ENCODE measurements around the gene CENPK.
"Not testable (repeated sequence)": the region's sequence is repeated elsewhere in the genome, so short reads cannot be mapped to it uniquely, and the experiment has no call there.

The CENPK gene, protein sequence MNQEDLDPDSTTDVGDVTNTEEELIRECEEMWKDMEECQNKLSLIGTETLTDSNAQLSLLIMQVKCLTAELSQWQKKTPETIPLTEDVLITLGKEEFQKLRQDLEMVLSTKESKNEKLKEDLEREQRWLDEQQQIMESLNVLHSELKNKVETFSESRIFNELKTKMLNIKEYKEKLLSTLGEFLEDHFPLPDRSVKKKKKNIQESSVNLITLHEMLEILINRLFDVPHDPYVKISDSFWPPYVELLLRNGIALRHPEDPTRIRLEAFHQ

DNA sequence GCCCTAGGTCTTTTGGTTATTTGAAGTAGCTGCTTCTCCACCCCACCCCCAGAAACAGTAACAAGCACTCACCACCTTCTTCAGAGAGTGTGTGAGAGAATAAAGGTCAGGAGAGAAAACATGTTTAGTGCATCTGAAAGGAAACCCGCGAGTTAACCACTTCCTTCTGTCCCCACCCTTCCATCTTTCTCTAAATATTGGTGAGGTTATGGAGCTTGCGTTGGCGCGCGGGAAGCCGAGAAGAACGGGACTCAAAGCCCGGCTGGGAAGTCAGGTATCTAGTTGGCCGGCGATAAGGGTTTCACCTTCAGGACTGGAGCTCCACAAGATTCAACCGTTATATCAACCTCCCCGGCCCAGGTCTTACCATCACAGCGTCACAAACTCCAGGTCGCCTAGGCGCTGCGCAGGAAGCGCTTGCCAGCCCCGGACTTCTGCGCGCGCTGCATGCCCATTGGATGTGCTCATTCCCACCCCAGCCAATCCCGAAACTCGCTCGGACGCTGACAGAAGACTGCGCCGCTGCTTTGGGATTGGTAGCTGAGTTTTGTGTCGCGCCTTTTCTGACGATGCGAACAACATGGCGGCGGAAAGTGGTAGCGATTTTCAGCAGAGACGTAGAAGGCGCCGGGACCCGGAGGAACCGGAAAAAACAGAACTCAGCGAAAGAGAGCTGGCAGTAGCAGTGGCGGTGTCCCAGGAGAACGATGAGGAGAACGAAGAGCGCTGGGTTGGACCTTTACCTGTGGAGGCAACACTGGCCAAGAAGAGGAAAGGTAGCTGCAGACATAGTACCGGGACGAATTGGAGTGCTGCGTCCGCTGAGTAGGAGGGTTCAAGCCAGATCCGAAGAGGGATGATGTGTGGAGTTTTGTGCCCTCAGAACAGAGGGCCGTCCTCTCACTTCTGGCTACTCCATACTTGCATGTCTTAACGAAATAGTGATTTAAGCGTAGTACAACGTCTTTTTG lies at the start of gene CENPK, which contains the start of gene PPWD1:
Gene CENPK, minus strand, starts transcription at position 438 of the 971 bp plus-strand sequence. CDS start 8,261 bp downstream, outside the sequence.
Gene PPWD1, plus strand, starts transcription at position 566 of the 971 bp plus-strand sequence. Its CDS starts 15 bp downstream, at position 581.
- peak; percentile 98 for DNase-seq

DNA sequence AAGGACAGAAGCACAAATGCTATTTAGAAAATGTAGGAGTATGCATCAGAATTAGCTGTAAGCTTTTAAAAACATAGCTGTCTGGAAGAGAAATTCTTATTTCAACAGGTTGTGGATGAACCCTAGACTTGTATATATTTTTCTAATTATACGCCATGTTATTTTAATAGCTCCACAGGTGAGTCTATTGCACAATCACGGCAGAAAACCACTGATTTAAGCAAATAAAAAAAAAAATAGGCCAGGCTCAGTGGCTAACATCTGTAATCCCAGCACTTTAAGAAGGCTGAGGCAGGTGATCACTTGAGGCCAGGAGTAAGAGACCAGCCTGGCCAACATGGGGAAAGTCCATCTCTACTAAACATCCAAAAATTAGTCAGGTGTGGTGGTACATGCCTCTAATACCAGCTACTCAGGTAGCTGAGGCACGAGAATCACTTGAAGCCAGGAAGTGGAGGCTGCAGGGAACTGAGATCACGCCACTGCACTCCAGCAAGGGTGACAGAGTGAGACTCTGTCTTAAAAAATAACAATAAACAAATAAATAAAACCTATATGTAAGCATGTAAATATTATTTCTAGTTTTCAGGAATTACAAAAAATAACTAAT lies 49.4 kb upstream of the CENPK start:
- DNase-seq, result no peak

DNA sequence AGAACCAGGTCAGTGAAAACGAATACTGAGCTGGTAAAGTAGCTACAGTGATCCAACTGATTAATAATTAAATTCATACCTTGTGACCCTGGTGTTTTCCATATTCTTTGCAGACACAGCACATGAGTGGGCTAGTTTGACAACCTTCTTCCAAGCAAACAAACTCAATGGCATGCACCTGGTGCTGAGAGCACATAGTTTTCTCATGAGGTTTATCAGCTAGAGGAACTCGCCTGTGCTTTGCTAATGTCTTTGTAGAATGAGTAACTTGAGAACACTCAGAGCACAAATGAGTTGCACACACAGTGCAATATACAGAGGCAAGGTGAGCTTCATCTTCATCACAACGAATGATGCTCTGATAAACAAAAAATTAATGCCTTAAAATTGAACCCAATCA lies 48.6 kb upstream of the CENPK start:
- no peak for DNase-seq

DNA sequence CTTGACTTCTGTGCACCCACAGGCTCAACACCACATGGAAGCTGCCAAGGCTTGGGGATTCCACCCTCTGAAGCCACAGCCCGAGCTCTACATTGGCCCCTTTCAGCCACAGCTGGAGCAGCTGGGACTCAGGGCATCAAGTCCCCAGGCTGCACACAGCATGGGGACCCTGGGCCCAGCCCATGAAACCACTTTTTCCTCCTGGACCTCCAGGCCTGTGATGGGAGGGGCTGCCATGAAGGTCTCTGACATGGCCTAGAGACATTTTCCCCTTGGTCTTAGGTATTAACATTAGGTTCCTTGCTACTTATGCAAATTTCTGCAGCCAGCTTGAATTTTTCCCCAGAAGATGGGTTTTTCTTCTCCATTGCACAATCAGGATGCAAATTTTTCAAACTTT lies 38.8 kb upstream of the CENPK start:
- DNase-seq, result not testable (repeated sequence)

DNA sequence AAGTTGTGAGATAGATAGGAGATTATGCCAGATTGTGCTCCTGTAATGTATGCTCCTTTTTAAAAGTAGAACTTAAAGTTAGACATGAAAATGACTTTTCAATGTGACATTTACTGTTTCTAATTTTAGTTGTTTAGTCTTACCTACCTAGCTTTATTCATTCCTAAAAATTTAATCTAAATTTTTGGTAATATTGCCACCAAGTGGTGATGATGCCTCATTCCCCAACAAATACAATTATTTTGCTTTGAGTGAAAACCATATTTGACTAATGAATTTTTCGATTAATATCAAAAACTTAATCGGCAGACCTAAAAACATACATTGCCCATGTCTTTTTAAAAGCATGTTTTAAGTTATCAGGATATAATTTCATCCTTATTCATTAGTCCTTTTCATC lies 25.7 kb upstream of the CENPK start:
- DNase-seq, result no peak

DNA sequence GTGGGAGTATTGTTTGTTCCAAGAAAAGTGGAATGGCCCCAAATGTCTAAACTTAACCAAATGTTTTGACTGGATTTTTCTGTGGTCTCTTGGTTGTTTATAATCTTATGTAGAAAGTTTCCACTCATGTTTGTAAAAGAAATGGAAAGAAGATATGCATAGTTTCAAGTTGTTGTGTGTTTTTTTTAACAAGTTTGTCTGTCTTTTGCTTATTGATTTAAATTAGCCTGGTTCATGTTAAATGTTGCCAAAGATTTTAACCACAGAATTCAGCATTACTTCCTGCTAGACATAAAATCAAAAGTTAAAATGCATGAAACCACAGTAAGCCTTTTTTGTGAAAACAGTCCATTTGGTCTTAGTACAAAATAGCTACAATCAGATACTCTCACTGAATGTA lies 14.2 kb upstream of the CENPK start:
- no peak for DNase-seq

DNA sequence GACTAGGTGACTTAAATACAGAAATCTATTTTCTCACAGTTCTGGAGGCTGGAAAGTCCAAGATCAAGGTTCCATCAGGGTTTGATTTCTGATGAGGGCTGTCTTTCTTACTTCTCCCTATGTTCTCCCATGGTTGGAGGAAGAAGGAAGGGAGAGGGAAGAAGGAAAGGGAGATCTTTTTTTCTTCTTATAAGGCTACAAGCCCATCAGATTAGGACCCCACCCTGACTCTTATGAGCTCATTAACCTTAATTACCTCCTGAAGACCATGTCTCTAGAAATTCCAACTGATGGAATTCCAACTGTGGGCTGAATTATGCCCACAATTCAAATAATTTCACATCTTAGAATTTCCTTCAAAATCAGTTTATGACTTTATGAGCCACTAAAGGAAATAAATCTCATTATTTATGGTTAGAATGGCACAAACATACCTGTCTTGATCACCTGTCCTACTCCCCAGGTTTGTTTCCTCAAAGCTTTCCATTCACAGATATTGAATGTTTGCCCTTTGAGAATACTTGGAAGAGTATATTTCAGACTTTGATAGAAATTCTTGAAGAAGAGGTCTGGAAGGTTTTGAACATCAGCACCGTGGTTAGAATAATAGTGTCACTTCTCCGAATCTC lies 7.7 kb upstream of the CENPK start:
- DNase-seq, result no peak

DNA sequence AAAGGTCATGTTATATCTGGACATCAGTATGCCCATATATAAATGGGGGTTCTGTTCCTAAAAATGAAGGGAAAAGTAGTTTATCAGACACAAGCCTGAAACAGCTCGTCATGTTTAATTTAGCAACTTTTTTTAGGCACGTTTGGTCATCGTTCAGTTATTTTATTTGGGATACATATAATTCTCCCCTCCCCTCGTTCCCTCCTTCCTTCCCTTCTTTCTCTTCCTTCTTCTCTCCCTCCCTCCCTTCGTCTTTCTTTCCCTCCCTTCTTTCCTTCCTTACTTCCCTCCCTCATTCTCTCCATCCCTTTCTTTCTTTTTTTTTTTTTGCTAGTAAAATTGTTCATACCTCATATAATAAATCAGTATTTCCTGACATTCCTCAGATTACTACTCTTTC lies 3.5 kb upstream of the CENPK start:
- no peak for DNase-seq

DNA sequence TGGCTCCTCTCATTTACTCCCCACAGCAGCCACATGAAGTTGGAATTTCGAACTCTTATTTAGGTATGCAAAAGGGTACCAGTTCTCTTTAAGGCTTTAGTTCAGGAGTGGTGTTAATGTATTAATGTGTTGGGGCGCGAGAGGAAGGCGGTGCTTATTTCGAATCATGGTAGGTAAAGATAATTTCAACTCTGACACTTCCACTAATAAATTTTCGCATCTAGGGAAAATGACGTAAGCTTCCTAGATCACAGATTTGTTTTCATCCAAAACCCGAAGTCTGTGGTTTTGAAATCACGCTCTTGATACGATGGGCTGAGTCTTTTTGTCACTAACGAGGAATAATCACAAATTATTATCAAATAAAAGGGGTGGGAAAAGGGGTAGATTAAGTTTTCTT lies 809 bp upstream of the CENPK start:
- no peak for DNase-seq

DNA sequence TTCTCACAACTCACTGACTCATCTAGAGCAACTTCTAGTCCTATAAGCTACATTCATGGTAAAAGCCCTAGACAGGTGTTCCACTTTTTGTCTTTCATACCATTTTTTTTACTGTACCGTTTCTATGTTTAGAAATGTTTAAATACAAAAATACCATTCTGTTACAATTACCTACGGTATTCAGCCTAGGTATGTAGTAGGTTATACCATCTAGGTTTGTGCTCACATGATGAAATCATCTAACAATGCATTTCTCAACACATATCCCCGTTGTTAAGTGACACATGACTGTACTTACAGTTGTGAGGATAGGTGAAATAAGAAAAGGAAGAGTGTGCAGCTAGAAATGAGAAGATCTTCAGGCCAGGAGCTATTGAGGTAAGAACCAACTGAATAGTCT lies 6.2 kb downstream of the CENPK start:
- DNase-seq, result no peak

DNA sequence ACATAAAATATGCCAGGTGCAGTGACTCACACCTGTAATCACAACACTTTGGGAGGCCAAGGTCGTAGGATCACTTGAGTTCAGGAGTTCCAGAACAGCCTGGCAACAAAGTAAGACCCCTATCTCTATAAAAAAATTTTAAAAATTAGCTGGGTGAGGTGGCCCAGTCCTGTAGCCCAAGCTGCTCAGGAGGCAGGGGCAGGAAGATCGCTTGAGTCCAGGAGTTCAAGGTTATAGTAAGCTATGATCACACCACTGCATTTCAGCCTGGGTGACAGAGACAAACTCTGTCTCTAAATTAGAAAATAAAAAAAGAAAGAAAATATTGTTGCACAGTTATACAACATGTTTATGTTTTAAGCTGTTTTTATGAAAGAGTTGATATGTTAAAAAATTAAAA lies 6.8 kb downstream of the CENPK start:
- DNase-seq, result no peak

DNA sequence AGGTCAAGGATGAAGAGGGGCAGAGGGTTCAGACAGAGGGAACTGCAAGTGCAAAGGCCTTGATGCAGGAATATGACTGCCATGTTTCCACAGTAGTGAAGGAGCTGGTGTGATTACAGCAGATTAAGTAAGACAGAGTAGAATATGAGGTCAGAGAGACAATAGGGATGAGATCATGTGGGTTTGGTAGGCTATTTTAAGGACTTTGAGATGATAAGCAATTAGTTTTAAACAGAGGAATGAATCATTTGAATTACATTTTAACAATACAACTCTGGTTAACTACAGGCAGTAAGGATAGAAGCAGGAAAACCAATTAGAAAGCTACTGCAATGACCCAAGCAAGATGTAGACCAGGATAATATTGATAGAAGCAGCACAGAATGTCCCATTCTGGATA lies 7.7 kb downstream of the CENPK start:
- DNase-seq, result no peak

DNA sequence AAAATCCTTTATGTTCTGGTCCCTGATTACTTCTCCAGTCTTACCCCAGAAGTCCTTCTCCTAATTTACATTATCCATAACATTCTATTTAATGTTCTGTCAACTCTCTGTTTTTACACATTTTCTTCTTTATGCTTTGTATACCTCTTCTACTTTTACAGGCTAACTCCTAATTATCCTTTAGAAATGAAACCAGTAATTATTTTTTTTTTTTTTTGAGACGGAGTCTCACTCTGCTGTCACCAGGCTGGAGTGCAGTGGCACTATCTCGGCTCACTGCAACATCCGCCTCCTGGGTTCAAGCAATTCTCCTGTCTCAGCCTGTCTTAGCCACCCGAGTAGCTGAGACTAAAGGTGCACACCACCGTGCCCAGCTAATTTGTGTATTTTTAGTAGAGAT lies 9.0 kb downstream of the CENPK start:
- no peak for DNase-seq

DNA sequence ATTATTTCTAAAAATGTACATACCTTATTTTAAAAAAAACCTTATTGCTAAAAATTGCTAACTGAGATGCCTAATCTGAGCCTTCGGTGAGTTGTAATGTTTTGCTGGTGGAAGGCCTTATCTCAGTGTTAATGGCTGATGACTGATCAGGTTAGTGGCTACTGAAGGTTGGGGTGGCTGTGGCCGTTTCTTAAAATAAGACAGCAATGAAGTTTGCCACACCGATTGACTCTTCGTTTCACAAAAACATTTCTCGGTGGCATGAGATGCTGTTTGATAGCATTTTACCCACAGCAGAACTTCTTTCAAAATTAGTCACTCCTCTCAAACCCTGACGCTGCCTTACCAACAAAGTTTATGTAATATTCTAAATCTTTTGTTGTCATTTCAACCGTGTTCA lies 14.7 kb downstream of the CENPK start:
- DNase-seq, result no peak

DNA sequence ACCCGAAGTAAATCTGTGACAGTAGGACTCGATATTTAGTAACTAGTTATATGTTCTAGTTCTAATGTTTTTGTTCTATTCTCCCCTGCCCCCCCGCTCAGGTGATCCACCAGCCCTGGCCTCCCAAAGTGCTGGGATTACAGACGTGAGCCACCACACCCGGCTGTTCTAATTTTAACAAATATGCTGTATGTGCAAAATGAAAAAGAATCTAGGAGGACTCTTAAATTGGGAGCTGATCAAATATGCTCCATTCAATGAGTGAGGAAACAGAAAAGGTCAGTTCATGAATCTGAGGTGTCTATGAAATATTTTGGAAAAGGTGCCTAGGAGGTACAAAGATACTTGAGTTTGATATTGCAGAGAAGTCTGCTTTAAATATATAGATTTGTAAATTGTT lies 16.8 kb downstream of the CENPK start:
- DNase-seq, result no peak

DNA sequence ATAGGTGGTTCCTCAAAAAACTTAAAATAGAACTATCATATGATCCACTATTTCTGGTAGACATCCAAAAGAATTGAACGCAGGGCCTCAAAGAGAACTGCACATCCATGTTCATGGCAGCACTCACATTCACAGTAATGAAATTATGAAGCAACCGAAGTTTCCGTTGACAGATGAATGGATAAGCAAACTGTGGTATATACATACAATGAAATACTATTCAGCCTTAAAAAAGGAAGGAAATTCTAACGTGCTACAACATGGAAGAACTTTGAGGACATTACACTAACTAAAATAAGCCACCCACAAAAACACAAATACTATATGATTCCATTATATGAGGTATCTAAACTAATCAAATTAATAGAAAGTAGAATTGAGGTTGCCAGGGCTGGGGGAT lies 18.5 kb downstream of the CENPK start:
- no peak for DNase-seq

DNA sequence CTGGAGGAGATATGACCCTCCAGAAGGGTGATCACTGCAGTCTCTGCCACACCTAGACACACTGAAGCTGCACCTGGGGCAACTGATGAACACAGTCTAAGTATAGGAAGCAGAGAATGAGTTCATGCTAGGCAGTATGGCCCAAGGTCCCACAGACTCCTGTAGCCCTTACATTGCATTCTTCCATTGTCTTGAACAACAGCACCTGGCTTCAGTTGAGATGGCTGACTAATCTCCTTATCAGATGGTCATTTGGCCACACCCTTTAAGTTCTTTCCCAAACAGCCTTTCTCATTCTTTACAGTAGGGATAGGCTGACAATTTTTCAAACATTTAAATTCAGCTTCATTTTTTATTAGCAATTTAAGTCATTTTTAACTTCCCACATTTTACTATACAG lies 23.1 kb downstream of the CENPK start:
- no peak for DNase-seq

DNA sequence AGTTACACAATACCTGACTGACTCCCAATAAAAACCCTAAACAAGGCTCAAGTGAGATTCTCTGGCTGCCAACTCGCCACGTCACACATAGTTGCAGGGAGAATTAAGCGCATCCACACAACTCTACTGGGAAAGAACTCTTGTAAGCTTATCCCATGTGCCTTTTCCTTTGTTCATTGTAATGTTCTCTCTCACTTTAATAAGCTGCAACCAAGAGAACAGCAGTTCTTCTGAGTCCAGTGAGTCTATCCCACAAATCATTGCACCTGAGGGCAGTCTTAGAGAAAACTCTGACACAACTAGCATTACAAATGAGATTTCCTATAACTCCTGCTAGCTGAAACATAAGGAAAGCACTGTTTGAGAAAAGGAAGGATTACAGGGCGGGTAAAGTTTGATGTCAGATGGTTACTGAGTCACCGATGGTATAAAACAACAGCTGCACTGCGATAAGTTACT lies 27.4 kb downstream of the CENPK start:
- DNase-seq, result no peak

DNA sequence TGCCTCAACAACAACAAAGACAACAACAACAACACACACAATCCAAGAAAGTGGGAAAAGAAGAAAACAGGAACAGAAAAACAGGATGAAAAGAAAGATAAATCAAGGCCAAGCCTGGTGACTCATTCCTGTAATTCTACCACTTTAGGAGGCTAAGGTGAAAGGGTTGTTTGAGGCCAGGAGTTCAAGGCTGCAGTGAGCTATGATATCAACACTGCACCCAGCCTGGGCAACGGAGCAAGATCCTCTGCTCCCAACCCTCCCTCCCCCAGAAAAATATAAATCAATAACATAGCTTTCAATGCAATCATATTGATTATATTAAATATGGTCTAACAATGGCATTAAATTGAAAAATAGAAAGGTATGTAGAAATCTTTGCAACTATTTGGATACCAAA lies 32.1 kb downstream of the CENPK start:
- no peak for DNase-seq

DNA sequence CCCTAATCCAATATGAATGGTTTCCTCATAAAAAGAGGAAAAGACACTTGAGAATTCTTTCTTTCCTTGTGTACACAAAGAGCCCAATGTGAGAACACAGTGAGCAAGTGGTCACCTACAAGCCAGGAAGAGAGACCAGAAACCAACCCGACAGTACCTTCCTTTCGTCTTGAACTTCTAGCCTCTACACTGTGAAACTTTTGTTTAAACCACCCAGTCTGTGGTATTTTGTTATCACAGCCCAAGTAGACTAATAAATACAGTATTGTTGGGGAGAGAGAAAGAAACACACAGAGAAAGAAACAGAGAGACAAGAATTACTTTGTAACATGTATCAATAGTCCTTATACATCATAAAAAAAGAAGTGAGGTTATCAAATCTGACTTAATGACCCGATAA lies 37.2 kb downstream of the CENPK start:
- DNase-seq, result no peak

DNA sequence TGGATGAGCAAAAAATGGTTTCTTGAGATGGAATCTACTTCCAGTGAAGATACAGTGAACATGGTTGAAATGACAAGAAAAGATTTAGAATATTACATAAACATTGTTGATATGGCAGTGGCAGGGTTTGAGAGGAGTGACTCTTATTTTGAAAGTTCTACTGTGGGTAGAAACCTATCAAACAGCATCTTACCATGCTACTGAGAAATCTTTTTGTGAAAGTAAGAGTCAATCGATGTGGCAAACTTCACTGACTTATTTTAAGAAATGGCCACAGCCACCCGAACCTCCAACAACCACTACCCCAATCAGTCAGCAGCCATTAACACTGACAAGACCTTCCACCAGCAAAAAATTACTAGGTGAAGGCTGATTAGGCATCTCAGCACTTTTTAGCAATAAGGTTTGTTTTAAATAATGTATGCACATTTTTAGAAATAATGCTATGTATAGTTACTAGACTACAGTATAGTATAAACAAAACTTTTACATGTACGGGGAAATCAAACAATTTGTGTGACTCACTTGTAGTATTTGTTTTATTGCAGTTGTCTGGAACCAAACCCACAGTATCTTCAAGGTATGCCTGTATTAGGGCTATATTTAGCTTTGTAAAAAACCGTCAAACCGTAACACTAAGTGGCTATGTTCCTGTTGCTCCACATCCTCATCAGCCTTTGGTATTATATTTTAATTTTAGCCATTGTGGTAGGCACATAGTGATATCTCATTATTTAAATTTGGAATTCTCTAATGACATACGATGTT lies 50.6 kb downstream of the CENPK start:
- DNase-seq, result no peak

DNA sequence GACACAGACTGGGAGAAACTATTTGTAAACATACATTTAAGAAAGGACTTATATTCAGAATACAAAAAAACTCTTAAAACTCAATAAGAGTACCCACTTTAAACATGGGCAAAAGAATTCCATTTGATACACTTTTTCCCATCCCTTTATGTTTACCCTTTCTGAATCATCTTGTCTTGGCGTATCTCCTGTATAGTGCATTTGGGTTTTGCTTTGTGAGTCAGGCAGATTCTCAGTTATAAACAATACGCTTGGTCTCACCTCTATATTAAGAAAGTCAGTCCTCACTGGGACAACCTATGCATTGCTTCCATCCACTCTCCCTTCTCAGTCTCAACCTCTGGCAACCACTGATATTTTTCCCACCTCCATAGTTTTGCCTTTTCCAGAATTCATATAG lies 54.0 kb downstream of the CENPK start:
- DNase-seq, result no peak

All from activated effector memory CD4-positive, alpha-beta T cell treated with anti-CD3 and anti-CD28 coated beads, Interleukin-2, amount 50 U/mL, for 16 hours (primary cell).